GM21367 (cell line): ENCODE results near the gene ARSD.
"Not testable (repeated sequence)": the region's sequence is repeated elsewhere in the genome, so short reads cannot be mapped to it uniquely, and the experiment has no call there.

Experiments used
- ATAC-seq: cut with Tn5 transposase; IDR thresholded peaks from one replicate; pipeline ENCODE4 v1.9.1; 2021; ENCODE audit not compliant: unreplicated experiment

Gene ARSD

GRCh38 chrX:2894885-2895292 is 34.2 kb downstream of the ARSD start:
- no peak for ATAC-seq

- ATAC-seq: no peak
These were observed 36.3 kb downstream of the ARSD start for GRCh38 chrX:2892816-2893215.

- not testable (repeated sequence) for ATAC-seq
These were observed 38.3 kb downstream of the ARSD start for GRCh38 chrX:2890536-2891460.

GRCh38 chrX:2889706-2890490 is 39.2 kb downstream of the ARSD start:
- not testable (repeated sequence) for ATAC-seq

GRCh38 chrX:2889045-2889605 is 40.0 kb downstream of the ARSD start:
- no peak for ATAC-seq

- ATAC-seq: no peak
These were observed 40.8 kb downstream of the ARSD start for GRCh38 chrX:2888309-2888708.

- no peak for ATAC-seq
These were observed 45.4 kb downstream of the ARSD start for GRCh38 chrX:2883770-2884169.

- ATAC-seq: no peak
These were observed 49.5 kb downstream of the ARSD start for GRCh38 chrX:2879670-2880069.

- no peak for ATAC-seq
These were observed 50.6 kb downstream of the ARSD start for GRCh38 chrX:2878563-2878962.

- no peak for ATAC-seq
These were observed 53.2 kb downstream of the ARSD start for GRCh38 chrX:2875798-2876399.

- ATAC-seq: no peak
These were observed 54.0 kb downstream of the ARSD start for GRCh38 chrX:2875136-2875481.

GRCh38 chrX:2874222-2875135 is 54.7 kb downstream of the ARSD start:
- ATAC-seq: no peak

GRCh38 chrX:2872671-2873277 is 56.4 kb downstream of the ARSD start:
- no peak for ATAC-seq

GRCh38 chrX:2871831-2872230 is 57.3 kb downstream of the ARSD start:
- ATAC-seq: no peak

- no peak for ATAC-seq
These were observed 58.5 kb downstream of the ARSD start for GRCh38 chrX:2870650-2871049.

- ATAC-seq: no peak
These were observed 61.9 kb downstream of the ARSD start for GRCh38 chrX:2867206-2867605.

GRCh38 chrX:2863646-2864045 is 65.5 kb downstream of the ARSD start:
- no peak for ATAC-seq

GRCh38 chrX:2862404-2862803 is 66.7 kb downstream of the ARSD start:
- ATAC-seq: no peak

- no peak for ATAC-seq
These were observed 69.8 kb downstream of the ARSD start for GRCh38 chrX:2859197-2859797.

- ATAC-seq: no peak
These were observed 71.6 kb downstream of the ARSD start for GRCh38 chrX:2857566-2857965.
